SK-N-SH (cell line): ENCODE data around the gene SDC3. TPM values are rescaled to one million over a fixed set of nuclear protein-coding genes. Genes with fewer than 3 reads are reported as not detected.

Source experiments
- CTCF ChIA-PET: fragments of 300-600, 350-600 bp; formaldehyde crosslinking; extraction: SDS; loops from one replicate; lab custom pipeline; 2021; lab: Yijun Ruan, JAX
- POLR2A ChIA-PET: fragments of 350-600 bp; sonication (Branson Sonifier 250); formaldehyde crosslinking; extraction: SDS; loops from one replicate; lab custom pipeline; 2020; ENCODE audit warnings: antibody characterized with exemption, inconsistent platforms; lab: Yijun Ruan, JAX
- DNase-seq: peaks from one replicate; pipeline ENCODE4 v3.0.0; 2012
- H2AFZ ChIP-seq: fragments of 200-600 bp; sonication (generic); 2 replicates; pipeline ENCODE4 v1.8.1; 2016; ENCODE audit warnings: antibody characterized with exemption, mild to moderate bottlenecking, low read depth
- H3F3A ChIP-seq: fragments of 200-600 bp; sonication (generic); replicated peaks from 2 replicates; pipeline ENCODE3; 2016; ENCODE audit warnings: antibody characterized with exemption, mild to moderate bottlenecking; ENCODE audit not compliant: insufficient read depth
- H3K27ac ChIP-seq, 2 experiments: fragments of 200-500 bp in 1 of 2; fragments of 200-600 bp in 1 of 2; sonication (Bioruptor generic) in 1 of 2; sonication (generic), shearing (Covaris generic) in 1 of 2; 2 replicates each; pipeline versions ENCODE4 v1.5.1 to v1.6.1; 2014 to 2016; ENCODE audit warnings: low read depth in 2 of 2, inconsistent platforms in 1 of 2, low read length in 1 of 2, mild to moderate bottlenecking in 1 of 2, mixed read lengths in 1 of 2
- H3K27me3 ChIP-seq: fragments of 200-600 bp; sonication (generic), shearing (Covaris generic); 2 replicates; pipeline ENCODE4 v1.6.1; 2016; ENCODE audit warnings: mixed run types; ENCODE audit not compliant: insufficient read depth
- H3K36me3 ChIP-seq, 2 experiments: fragments of 200-500 bp in 1 of 2; fragments of 200-600 bp in 1 of 2; sonication (Bioruptor generic) in 1 of 2; sonication (generic) in 1 of 2; replicated peaks in 1 of 2; 2 replicates each; pipeline versions ENCODE3 to v1.5.1; 2014 to 2016; ENCODE audit warnings: low read length in 1 of 2, mild to moderate bottlenecking in 1 of 2; ENCODE audit not compliant: insufficient read depth in 2 of 2, control insufficient read depth in 1 of 2
- H3K4me1 ChIP-seq, 2 experiments: fragments of 200-500 bp in 1 of 2; fragments of 200-600 bp in 1 of 2; sonication (Bioruptor generic) in 1 of 2; sonication (generic), shearing (Covaris generic) in 1 of 2; 2 replicates each; pipeline versions ENCODE4 v1.5.1 to v1.6.1; 2014 to 2016; ENCODE audit warnings: low read depth in 1 of 2, low read length in 1 of 2, mixed run types in 1 of 2; ENCODE audit not compliant: insufficient read depth in 2 of 2, control insufficient read depth in 1 of 2
- H3K4me2 ChIP-seq: fragments of 200-600 bp; sonication (generic), shearing (Covaris generic); 2 replicates; pipeline ENCODE4 v1.6.1; 2017; ENCODE audit warnings: mixed run types
- H3K4me3 ChIP-seq, 2 experiments: fragments of 200-500 bp in 1 of 2; fragments of 200-600 bp in 1 of 2; sonication (Bioruptor generic) in 1 of 2; sonication (generic), shearing (Covaris generic) in 1 of 2; 2 replicates each; pipeline versions ENCODE4 v1.5.1 to v1.8.1; 2014 to 2016; ENCODE audit warnings: low read depth in 2 of 2, inconsistent platforms in 1 of 2, low read length in 1 of 2, mild to moderate bottlenecking in 1 of 2, mixed read lengths in 1 of 2, moderate library complexity in 1 of 2
- H3K79me2 ChIP-seq: fragments of 200-600 bp; sonication (generic); 2 replicates; pipeline ENCODE4 v1.8.1; 2017; ENCODE audit warnings: mild to moderate bottlenecking; ENCODE audit not compliant: insufficient read depth
- H3K9ac ChIP-seq: fragments of 200-600 bp; sonication (generic); 2 replicates; pipeline ENCODE4 v1.6.1; 2017; ENCODE audit warnings: mixed run types
- H3K9me2 ChIP-seq: fragments of 200-600 bp; sonication (generic); 2 replicates; pipeline ENCODE4 v1.6.1; 2017; ENCODE audit warnings: mixed run types
- H3K9me3 ChIP-seq: fragments of 200-600 bp; sonication (generic); 2 replicates; pipeline ENCODE4 v1.6.1; 2017; ENCODE audit warnings: mixed run types, mild to moderate bottlenecking, moderate library complexity
- H4K20me1 ChIP-seq: fragments of 200-600 bp; sonication (generic); 2 replicates; pipeline ENCODE4 v1.6.1; 2017; ENCODE audit warnings: mild to moderate bottlenecking, mixed run types; ENCODE audit not compliant: insufficient read depth
- CHD2 ChIP-seq: fragments of 150-350 bp; IDR thresholded peaks from 2 replicates; pipeline ENCODE4 v1.6.1; 2018; ENCODE audit warnings: low read length; ENCODE audit not compliant: partially characterized antibody
- FOXJ3 ChIP-seq: sonication (generic); formaldehyde crosslinking; IDR thresholded peaks from 2 replicates; pipeline ENCODE4 v1.5.1; 2020; ENCODE audit warnings: mild to moderate bottlenecking, missing genetic modification reagents
- MEF2A ChIP-seq: IDR thresholded peaks from 2 replicates; pipeline ENCODE4 v1.4.0; 2012; ENCODE audit warnings: low read depth, borderline replicate concordance
- POLR2AphosphoS5 ChIP-seq: IDR thresholded peaks from 2 replicates; pipeline ENCODE4 v1.6.1; 2012; ENCODE audit warnings: low read depth, low read length
- ZBTB33 ChIP-seq: IDR thresholded peaks from 2 replicates; pipeline ENCODE4 v1.4.0; 2012; ENCODE audit warnings: low read depth, borderline replicate concordance
- WGBS: methylation state at CpG from one replicate; pipeline ENCODE4 v1.1.6; 2017; ENCODE audit warnings: low lambda C conversion rate; 5-methylcytosine and 5-hydroxymethylcytosine counted together
- polyA plus RNA-seq, 3 experiments: library from polyadenylated mRNA; depleted of rRNA; stranded (reverse); fragments of >200 nt; gene quantifications; 2 replicates each; pipeline ENCODE4 v1.2.3, GENCODE V29; 2012

Gene SDC3
- polyA plus RNA-seq, 1 of the 3 experiments (the other 2 are of a cell fraction): 18.8 TPM

GRCh38 chr1:30930631-30931173 lies 22.1 kb upstream of the SDC3 start:
- no peak for DNase-seq
- peaks cover 33 to 35% of the 10 kb centered on the region in 2 experiments for H3K36me3 ChIP-seq
- no peak overlapping the region for H2AFZ ChIP-seq
- H3K4me1 ChIP-seq: peaks cover 0 to 13% of the 10 kb centered on the region in 2 experiments; a peak in 1 of 4 replicates
- H3K9ac ChIP-seq: no peak overlapping the region
- ChIA-PET POLR2A (no interaction called here), CTCF (interaction anchor here (0.7 to 47.0 kb wide), 7 partner anchors 10 to 211 kb away, joined by 3 to 1422 read pairs (median 34); no protein-coding TSS in a partner anchor)
- 0 out of 4 replicates have a peak overlapping the region, but pooled peaks of 1 of the 2 experiments have one; percentile 31 for H3K27ac ChIP-seq
- no peaks in the 10 kb centered on the region for H3K9me3 ChIP-seq
- TF ChIP-seq CHD2 (no peak), POLR2AphosphoS5 (0 out of 2 replicates have a peak, but pooled peaks have one; percentile 21)
- no peaks in the 10 kb centered on the region for H3K27me3 ChIP-seq
- H3F3A ChIP-seq: peaks cover 27% of the 10 kb centered on the region
- no peak overlapping the region for H3K4me2 ChIP-seq
- WGBS: 100% methylated on average over 2 of the region's 6 CpGs
- H3K4me3 ChIP-seq: no peak overlapping the region
- H4K20me1 ChIP-seq: no peaks in the 10 kb centered on the region
- no peaks in the 10 kb centered on the region for H3K79me2 ChIP-seq
- no peaks in the 10 kb centered on the region for H3K9me2 ChIP-seq

GRCh38 chr1:30929944-30930525 lies 21.5 kb upstream of the SDC3 start:
- Histone ChIP-seq H2AFZ (no peak overlapping the region), H3K9ac (no peak overlapping the region), H3K4me2 (no peak overlapping the region), H3K4me1 (peaks cover 0 to 13% of the 10 kb centered on the region in 2 experiments; a peak in 1 of 4 replicates), H3K9me2 (no peaks in the 10 kb centered on the region), H4K20me1 (no peaks in the 10 kb centered on the region)
- DNase-seq: no peak
- TF ChIP-seq ZBTB33 (no peak), MEF2A (no peak), FOXJ3 (CRISPR knock-in tag) (no peak), POLR2AphosphoS5 (peak; percentile 5; the same call in 1 of the 2 replicates)
- TF ChIP-seq, all 33 proteins: peak for 1
- Histone ChIP-seq H3K4me3 (no peak overlapping the region), H3K79me2 (no peaks in the 10 kb centered on the region), H3K9me3 (no peaks in the 10 kb centered on the region), H3K27ac (peak overlapping the region in 1 of 2 experiments; percentile 31; a peak in 1 of 4 replicates), H3F3A (peaks cover 27% of the 10 kb centered on the region), H3K36me3 (peaks cover 31% of the 10 kb centered on the region in 2 experiments), H3K27me3 (no peaks in the 10 kb centered on the region)
- ChIA-PET POLR2A (no interaction called here), CTCF (interaction anchor here (0.6 to 47.0 kb wide), 12 partner anchors 10 to 211 kb away, joined by 3 to 1422 read pairs (median 14); no protein-coding TSS in a partner anchor)
- WGBS: 96% methylated on average over 8 of the region's 8 CpGs
